Breast epithelium (tissue), 4 donors: ENCODE results near the gene ADPGK. TPM values are rescaled to one million over a fixed set of nuclear protein-coding genes. Genes with fewer than 3 reads are reported as not detected.

Source experiments
- DNase-seq, 2 donors: peaks; one replicate each; pipeline ENCODE4 v3.0.0-alpha.2; 2019; ENCODE audit warnings: low spot score in 2 of 2
- H3K27ac ChIP-seq, 2 donors: fragments of 200-600 bp; sonication (generic) in 1 of 2; one replicate each; pipeline ENCODE4 v1.5.1; 2016 to 2019; ENCODE audit warnings: mild to moderate bottlenecking in 1 of 2
- H3K27me3 ChIP-seq, 2 donors: fragments of 200-600 bp; sonication (generic) in 1 of 2; one replicate each; pipeline versions ENCODE4 v1.5.1 to v1.6.0; 2017 to 2019; ENCODE audit warnings: control low read depth in 1 of 2, mild to moderate bottlenecking in 1 of 2
- H3K36me3 ChIP-seq: fragments of 200-600 bp; one replicate; pipeline ENCODE4 v1.5.1; 2019
- H3K4me1 ChIP-seq, 2 donors: fragments of 200-600 bp; sonication (generic); one replicate each; pipeline ENCODE4 v1.5.1; 2016 to 2019; ENCODE audit warnings: control low read depth in 1 of 2
- H3K4me3 ChIP-seq, 3 donors: fragments of 200-600 bp; sonication (generic); 1 replicate in 2 of 3; 2 replicates in 1 of 3; pipeline ENCODE4 v1.5.1; 2016 to 2019; ENCODE audit warnings: mild to moderate bottlenecking in 3 of 3, moderate library complexity in 2 of 3
- H3K9me3 ChIP-seq, 2 donors: fragments of 200-600 bp; sonication (generic) in 1 of 2; one replicate each; pipeline ENCODE4 v1.5.1; 2016 to 2019; ENCODE audit warnings: control low read depth in 1 of 2
- POLR2A ChIP-seq: fragments of 450-650 bp; IDR thresholded peaks from one replicate; pipeline ENCODE4 v1.6.1; 2016; ENCODE audit warnings: antibody characterized with exemption, mild to moderate bottlenecking, moderate library complexity
- POLR2AphosphoS5 ChIP-seq, 3 donors: sonication (generic); formaldehyde crosslinking; IDR thresholded peaks; one replicate each; pipeline ENCODE4 v1.6.1; 2017; ENCODE audit warnings: antibody characterized with exemption in 3 of 3
- intact Hi-C: fragments of 100-400 bp; cut with DNase I; formaldehyde crosslinking; loops from one replicate; pipeline ENCODE4 v1.15.1; 2023; ENCODE audit warnings: low total_unique reads
- total RNA-seq, 3 donors: library from RNA; depleted of rRNA; stranded (reverse); fragments of >200 nt; gene quantifications; one replicate each; pipeline ENCODE4 v1.1.0, GENCODE V29; 2016
- TF ChIP-seq, protein P1 (sequence below), 3 donors: fragments of 450-650 bp; IDR thresholded peaks; one replicate each; pipeline ENCODE4 v1.5.1; 2016 to 2017; ENCODE audit warnings: antibody characterized with exemption in 3 of 3, mild to moderate bottlenecking in 3 of 3, moderate library complexity in 3 of 3

The ADPGK gene
- total RNA-seq, 3 donors from 2014 or later: 68.2 to 70.5 (median 69.3) TPM

DNA sequence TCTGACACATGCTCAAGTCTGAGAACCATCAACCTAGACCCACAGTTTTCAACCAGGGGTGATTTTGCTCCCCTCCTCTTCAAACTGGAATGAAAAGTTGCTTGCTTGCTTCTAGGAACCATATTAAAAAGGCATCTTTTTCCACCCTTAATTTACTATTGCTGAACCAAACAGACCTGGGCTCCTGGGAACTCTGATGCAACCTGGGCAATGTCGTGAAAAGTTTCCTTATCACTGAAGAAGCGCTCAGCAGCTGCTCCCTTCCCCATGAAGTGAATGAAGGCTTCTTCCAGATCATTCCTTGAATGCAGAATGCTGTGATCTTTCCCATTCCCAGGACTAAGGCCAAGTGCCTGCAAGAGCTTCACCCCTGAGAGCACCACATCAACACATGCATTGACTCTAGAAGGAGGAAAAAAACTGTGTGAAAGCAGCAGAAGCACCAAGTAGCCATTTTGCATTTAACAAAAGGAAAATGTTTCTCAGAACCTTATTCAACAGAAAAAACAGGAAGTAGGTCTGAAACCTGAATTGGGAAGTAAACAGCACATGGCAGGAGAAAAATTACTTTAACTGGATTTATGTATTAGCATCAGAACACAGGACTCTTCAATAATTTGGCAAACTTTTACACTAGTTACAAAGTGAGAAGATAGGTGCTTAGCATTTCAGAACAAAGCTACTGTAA lies 8.7 kb downstream of the ADPGK start:
- H3K4me1 ChIP-seq: no peaks in the 10 kb centered on the region
- no peaks in the 10 kb centered on the region for H3K27me3 ChIP-seq
- intact Hi-C loops: no loop called here
- H3K4me3 ChIP-seq: no peak overlapping the region
- TF ChIP-seq POLR2A (no peak), POLR2AphosphoS5 (IDR thresholded peaks at IDR 0.05) (no peak)
- TF ChIP-seq, protein P1, sequence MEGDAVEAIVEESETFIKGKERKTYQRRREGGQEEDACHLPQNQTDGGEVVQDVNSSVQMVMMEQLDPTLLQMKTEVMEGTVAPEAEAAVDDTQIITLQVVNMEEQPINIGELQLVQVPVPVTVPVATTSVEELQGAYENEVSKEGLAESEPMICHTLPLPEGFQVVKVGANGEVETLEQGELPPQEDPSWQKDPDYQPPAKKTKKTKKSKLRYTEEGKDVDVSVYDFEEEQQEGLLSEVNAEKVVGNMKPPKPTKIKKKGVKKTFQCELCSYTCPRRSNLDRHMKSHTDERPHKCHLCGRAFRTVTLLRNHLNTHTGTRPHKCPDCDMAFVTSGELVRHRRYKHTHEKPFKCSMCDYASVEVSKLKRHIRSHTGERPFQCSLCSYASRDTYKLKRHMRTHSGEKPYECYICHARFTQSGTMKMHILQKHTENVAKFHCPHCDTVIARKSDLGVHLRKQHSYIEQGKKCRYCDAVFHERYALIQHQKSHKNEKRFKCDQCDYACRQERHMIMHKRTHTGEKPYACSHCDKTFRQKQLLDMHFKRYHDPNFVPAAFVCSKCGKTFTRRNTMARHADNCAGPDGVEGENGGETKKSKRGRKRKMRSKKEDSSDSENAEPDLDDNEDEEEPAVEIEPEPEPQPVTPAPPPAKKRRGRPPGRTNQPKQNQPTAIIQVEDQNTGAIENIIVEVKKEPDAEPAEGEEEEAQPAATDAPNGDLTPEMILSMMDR (IDR thresholded peaks at IDR 0.05): no peak
- H3K36me3 ChIP-seq: no peaks in the 10 kb centered on the region
- no peak for DNase-seq
- H3K27ac ChIP-seq: no peak overlapping the region
- H3K9me3 ChIP-seq: no peaks in the 10 kb centered on the region

DNA sequence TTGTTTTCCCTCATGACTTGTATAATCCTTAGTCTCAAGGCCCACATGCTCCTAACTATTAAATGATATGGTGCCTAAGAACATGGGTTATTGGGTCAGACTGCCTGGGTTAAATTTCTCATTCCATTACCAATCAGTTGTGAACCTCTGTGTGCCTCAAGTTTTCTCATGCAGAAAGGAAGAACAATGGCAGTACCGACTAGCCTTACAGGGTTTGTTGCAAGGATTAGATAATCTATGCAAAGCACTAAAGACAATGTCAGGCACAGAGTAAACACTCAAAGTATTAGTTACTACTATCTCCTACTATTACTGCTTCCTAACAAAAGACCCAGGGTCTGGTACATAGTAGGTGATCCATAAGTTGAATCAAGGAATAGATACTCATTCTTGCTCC lies 12.2 kb downstream of the ADPGK start:
- intact Hi-C loops: no loop called here
- Histone ChIP-seq H3K4me1 (no peaks in the 10 kb centered on the region), H3K27ac (no peak overlapping the region), H3K4me3 (no peak overlapping the region), H3K27me3 (no peaks in the 10 kb centered on the region), H3K36me3 (peaks cover 9% of the 10 kb centered on the region), H3K9me3 (peaks cover 0 to 9% of the 10 kb centered on the region in 2 donors)
- DNase-seq: no peak
- TF ChIP-seq POLR2AphosphoS5 (IDR thresholded peaks at IDR 0.05) (no peak), POLR2A (no peak)
- TF ChIP-seq, protein P1 (IDR thresholded peaks at IDR 0.05): no peak

DNA sequence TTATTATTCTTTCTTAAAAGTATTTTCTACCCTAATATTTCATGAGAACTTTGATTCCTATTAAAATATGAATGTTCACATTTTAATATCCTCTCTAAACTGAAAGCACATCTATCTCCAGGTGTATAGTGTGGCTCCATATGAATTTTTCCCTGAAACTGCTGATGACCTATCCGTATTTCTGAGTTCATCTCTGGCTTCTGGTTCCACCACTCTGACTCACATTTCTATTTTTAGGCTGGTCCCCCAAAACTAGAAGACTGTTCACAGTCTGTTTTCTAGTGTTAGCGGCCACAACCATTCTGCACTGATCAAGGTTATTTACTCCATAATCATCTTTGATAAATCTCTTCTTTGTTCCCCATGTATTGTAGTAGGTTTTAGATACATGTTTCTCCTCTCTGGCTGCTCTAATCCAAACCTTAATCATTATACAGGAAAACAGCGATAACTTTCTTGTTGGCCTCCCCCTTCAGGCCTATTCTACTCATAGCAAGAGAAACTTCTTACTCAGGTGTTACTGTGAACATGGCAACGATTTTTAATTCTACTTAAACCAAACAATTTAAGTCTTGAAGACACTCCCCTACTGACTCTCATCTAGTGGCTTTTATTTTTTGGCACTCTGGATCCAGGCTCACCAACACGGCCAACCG lies 12.8 kb downstream of the ADPGK start:
- no peaks in the 10 kb centered on the region for H3K27me3 ChIP-seq
- peaks cover 9% of the 10 kb centered on the region for H3K36me3 ChIP-seq
- H3K4me3 ChIP-seq: no peak overlapping the region
- TF ChIP-seq POLR2AphosphoS5 (IDR thresholded peaks at IDR 0.05): no peak
- TF ChIP-seq POLR2A: no peak
- intact Hi-C loops: no loop called here
- DNase-seq: no peak
- H3K4me1 ChIP-seq: no peaks in the 10 kb centered on the region
- H3K27ac ChIP-seq: no peak overlapping the region
- peaks cover 0 to 9% of the 10 kb centered on the region in 2 donors for H3K9me3 ChIP-seq

DNA sequence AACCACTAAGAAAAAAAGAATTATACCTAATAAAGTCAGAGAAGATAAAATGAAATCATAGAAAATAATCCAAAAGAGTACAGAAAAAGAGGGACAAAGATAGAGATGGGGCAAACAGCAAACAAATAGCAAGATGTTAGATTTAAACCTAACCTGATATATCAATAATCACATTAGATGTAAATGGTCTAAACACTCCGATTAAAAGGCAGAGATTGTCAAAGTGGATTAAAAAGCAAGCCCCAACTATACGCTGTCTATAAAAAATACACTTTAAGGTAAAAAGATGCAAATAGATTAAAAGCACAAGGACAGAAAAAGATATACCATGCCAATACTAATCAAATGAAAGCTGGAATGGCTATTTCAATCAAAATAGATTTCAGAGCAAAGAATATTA lies 16.8 kb downstream of the ADPGK start:
- H3K36me3 ChIP-seq: peaks cover 9% of the 10 kb centered on the region
- H3K27me3 ChIP-seq: no peaks in the 10 kb centered on the region
- TF ChIP-seq, protein P1 (IDR thresholded peaks at IDR 0.05): no peak
- no peak for TF ChIP-seq POLR2A
- no peaks in the 10 kb centered on the region for H3K4me1 ChIP-seq
- H3K27ac ChIP-seq: no peak overlapping the region
- intact Hi-C loops: no loop called here
- no peak overlapping the region for H3K4me3 ChIP-seq
- peaks cover 0 to 9% of the 10 kb centered on the region in 2 donors for H3K9me3 ChIP-seq
- DNase-seq: no peak

DNA sequence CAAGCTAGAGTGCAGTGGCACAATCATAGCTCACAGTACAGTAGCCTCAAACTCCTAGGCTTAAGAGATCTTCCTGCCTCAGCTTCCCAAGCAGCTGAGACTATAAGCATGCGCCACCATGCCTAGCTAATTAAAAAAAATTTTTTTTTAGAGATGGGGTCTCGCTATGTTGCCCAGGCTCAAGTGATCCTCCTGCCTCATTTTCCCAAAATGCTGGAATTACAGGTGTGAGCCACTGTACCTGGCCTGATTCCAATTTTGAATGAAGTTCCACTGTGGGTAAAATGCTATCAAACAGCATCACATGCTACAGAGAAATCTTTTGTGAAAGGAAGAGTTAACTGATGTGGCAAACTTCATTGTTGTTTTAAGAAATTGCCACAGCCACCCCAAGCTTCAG lies 17.5 kb downstream of the ADPGK start:
- intact Hi-C loops: no loop called here
- no peak for DNase-seq
- TF ChIP-seq POLR2AphosphoS5 (IDR thresholded peaks at IDR 0.05): no peak
- TF ChIP-seq, protein P1 (IDR thresholded peaks at IDR 0.05): no peak
- no peak for TF ChIP-seq POLR2A
- H3K36me3 ChIP-seq: peaks cover 9% of the 10 kb centered on the region
- H3K4me3 ChIP-seq: no peak overlapping the region
- peaks cover 0 to 9% of the 10 kb centered on the region in 2 donors for H3K9me3 ChIP-seq
- H3K27me3 ChIP-seq: no peaks in the 10 kb centered on the region
- H3K4me1 ChIP-seq: no peaks in the 10 kb centered on the region
- no peak overlapping the region for H3K27ac ChIP-seq
